Neural progenitor cell (in vitro differentiated cells): ENCODE measurements around the gene SMIM29. TPM values are rescaled to one million over a fixed set of nuclear protein-coding genes. Genes with fewer than 3 reads are reported as not detected.

Experiments
- DNase-seq: peaks from one replicate; pipeline ENCODE4 v3.0.0-alpha.2; 2016; ENCODE audit warnings: low spot score
- H2AFZ ChIP-seq: fragments of 200-600 bp; sonication (generic); replicated peaks from 2 replicates; pipeline ENCODE4 v1.6.1; 2016; ENCODE audit warnings: antibody characterized with exemption
- H3F3A ChIP-seq: fragments of 200-600 bp; sonication (generic); 2 replicates; pipeline ENCODE4 v1.6.1; 2016; ENCODE audit warnings: antibody characterized with exemption, low read depth
- H3K27ac ChIP-seq: fragments of 200-600 bp; sonication (generic); 2 replicates; pipeline ENCODE4 v1.5.1; 2016; ENCODE audit warnings: mild to moderate bottlenecking
- H3K27me3 ChIP-seq: fragments of 200-600 bp; sonication (generic); 2 replicates; pipeline ENCODE4 v1.6.1; 2016; ENCODE audit warnings: mild to moderate bottlenecking, moderate library complexity
- H3K36me3 ChIP-seq: fragments of 200-600 bp; sonication (generic); 2 replicates; pipeline ENCODE4 v1.5.1; 2016
- H3K4me1 ChIP-seq: fragments of 200-600 bp; sonication (generic); 2 replicates; pipeline ENCODE4 v1.6.1; 2016; ENCODE audit warnings: mixed run types
- H3K4me2 ChIP-seq: fragments of 200-600 bp; sonication (generic); 2 replicates; pipeline ENCODE4 v1.6.1; 2016
- H3K4me3 ChIP-seq: fragments of 200-600 bp; sonication (generic); 2 replicates; pipeline ENCODE4 v1.5.1; 2016
- H3K79me2 ChIP-seq: fragments of 200-600 bp; sonication (generic); 2 replicates; pipeline ENCODE4 v1.6.1; 2016; ENCODE audit warnings: low read depth
- H3K9ac ChIP-seq: fragments of 200-600 bp; sonication (generic); 2 replicates; pipeline ENCODE4 v1.6.1; 2016
- H3K9me3 ChIP-seq: fragments of 200-600 bp; sonication (generic); 2 replicates; pipeline ENCODE4 v1.5.1; 2016; ENCODE audit warnings: low read depth
- H4K20me1 ChIP-seq: fragments of 200-600 bp; sonication (generic); 2 replicates; pipeline ENCODE4 v1.6.1; 2016; ENCODE audit warnings: low read depth
- H3K27ac Mint-ChIP-seq: 3 replicates; pipeline ENCODE4 v1.8.0; 2021; ENCODE audit warnings: mixed read lengths
- H3K27me3 Mint-ChIP-seq: 2 replicates; pipeline ENCODE4 v1.8.0; 2022; ENCODE audit warnings: low read depth, mild to moderate bottlenecking, inconsistent platforms, moderate library complexity, mixed read lengths; ENCODE audit not compliant: insufficient read depth
- H3K36me3 Mint-ChIP-seq: 3 replicates; pipeline ENCODE4 v1.8.0; 2021; ENCODE audit warnings: mixed read lengths
- H3K4me1 Mint-ChIP-seq: 3 replicates; pipeline ENCODE4 v1.8.0; 2021; ENCODE audit warnings: mixed read lengths
- H3K4me3 Mint-ChIP-seq: 3 replicates; pipeline ENCODE4 v1.8.0; 2021; ENCODE audit warnings: mild to moderate bottlenecking, moderate library complexity, mixed read lengths
- H3K9me3 Mint-ChIP-seq: 3 replicates; pipeline ENCODE4 v1.8.0; 2020; ENCODE audit warnings: mixed read lengths
- EZH2 ChIP-seq: fragments of 200-600 bp; sonication (generic); IDR thresholded peaks from 2 replicates; pipeline ENCODE4 v1.6.1; 2017; ENCODE audit warnings: antibody characterized with exemption, mild to moderate bottlenecking, moderate library complexity
- EZH2phosphoT487 ChIP-seq: fragments of 200-600 bp; sonication (generic); IDR thresholded peaks from 2 replicates; pipeline ENCODE4 v1.6.1; 2017; ENCODE audit warnings: antibody characterized with exemption
- total RNA-seq: library from RNA; depleted of rRNA; stranded (reverse); fragments of >200 nt; gene quantifications from 2 replicates; pipeline ENCODE4 v1.2.3, GENCODE V29; 2015; ENCODE audit warnings: low replicate concordance
- TF ChIP-seq, protein P1 (sequence below): fragments of 200-600 bp; sonication (generic); IDR thresholded peaks from 2 replicates; pipeline ENCODE4 v1.5.1; 2017; ENCODE audit warnings: antibody characterized with exemption, mild to moderate bottlenecking

The SMIM29 gene
- total RNA-seq, 1 donor from 2014 or later, result 2.4 TPM

DNA sequence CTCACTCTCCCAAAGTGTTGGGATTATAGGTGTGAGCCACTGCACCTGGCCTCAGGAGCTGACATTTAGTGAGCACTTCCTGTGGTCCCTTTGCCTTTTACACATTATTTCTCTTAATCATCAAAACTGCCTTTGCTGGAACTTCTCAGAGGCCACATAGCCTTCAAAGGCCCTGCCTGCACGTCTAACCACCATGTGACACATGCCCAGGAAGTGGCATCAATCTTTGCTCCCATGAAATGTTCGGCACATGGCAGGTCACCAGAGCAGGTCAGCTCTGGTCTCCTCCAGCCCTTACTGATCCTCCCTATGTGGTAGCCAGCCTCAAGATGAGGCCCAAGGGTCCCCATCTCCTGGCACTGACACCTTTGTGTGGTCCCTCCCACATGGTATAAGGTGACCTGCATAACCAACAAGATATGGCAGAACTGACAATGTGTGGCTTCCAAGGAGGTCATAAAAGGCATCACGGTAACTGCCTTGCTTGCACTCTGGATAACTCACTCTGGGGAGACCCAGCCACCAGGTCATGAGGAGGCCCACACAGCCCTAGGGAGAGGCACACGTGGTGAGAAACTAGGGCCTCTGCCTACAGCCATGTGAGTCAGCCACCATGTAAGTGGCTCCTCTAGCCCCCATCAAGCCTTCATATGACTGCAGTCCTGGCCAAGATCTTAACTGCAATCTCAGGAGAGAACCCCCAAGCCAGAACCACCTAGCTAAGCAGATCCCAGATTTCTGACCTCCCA lies 40.9 kb downstream of the SMIM29 start:
- no peak overlapping the region for H3K27ac ChIP-seq
- H3K79me2 ChIP-seq, result no peaks in the 10 kb centered on the region
- no peak overlapping the region for H3K4me3 ChIP-seq
- no peaks in the 10 kb centered on the region for H3K36me3 ChIP-seq
- Mint-ChIP-seq H3K4me3 (no peak overlapping the region), H3K27ac (no peak overlapping the region), H3K9me3 (no peaks in the 10 kb centered on the region), H3K4me1 (peaks cover 9% of the 10 kb centered on the region), H3K27me3 (peaks cover 9% of the 10 kb centered on the region), H3K36me3 (no peaks in the 10 kb centered on the region)
- TF ChIP-seq EZH2phosphoT487, result no peak
- no peak for TF ChIP-seq EZH2
- TF ChIP-seq, protein P1, sequence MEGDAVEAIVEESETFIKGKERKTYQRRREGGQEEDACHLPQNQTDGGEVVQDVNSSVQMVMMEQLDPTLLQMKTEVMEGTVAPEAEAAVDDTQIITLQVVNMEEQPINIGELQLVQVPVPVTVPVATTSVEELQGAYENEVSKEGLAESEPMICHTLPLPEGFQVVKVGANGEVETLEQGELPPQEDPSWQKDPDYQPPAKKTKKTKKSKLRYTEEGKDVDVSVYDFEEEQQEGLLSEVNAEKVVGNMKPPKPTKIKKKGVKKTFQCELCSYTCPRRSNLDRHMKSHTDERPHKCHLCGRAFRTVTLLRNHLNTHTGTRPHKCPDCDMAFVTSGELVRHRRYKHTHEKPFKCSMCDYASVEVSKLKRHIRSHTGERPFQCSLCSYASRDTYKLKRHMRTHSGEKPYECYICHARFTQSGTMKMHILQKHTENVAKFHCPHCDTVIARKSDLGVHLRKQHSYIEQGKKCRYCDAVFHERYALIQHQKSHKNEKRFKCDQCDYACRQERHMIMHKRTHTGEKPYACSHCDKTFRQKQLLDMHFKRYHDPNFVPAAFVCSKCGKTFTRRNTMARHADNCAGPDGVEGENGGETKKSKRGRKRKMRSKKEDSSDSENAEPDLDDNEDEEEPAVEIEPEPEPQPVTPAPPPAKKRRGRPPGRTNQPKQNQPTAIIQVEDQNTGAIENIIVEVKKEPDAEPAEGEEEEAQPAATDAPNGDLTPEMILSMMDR, result no peak
- no peak overlapping the region for H3K9ac ChIP-seq
- H3F3A ChIP-seq, result no peaks in the 10 kb centered on the region
- H4K20me1 ChIP-seq, result no peaks in the 10 kb centered on the region
- no peaks in the 10 kb centered on the region for H3K9me3 ChIP-seq
- DNase-seq, result no peak
- no peaks in the 10 kb centered on the region for H3K27me3 ChIP-seq
- no peak overlapping the region for H2AFZ ChIP-seq
- no peak overlapping the region for H3K4me2 ChIP-seq
- H3K4me1 ChIP-seq, result no peaks in the 10 kb centered on the region

DNA sequence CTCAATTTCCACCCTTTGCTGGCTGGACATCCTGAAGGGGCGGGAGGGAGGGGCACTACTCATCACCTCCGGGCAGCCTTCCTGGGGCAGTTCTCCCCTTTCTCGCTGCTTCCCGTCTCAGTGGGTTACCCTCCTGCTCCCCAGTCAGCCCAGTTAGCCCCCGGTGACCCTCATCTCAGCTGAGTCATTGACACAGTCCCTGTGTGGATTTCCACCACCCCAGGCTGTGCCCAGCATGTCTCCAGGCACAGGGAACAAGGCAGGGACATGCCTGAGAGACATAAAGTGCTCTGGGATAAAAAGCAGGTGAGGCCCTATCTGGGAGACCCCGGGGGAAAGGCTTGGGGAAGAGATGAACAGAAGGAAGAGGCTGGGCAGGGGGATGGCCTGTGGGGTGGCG lies 42.1 kb downstream of the SMIM29 start:
- H2AFZ ChIP-seq, result no peak overlapping the region
- H3K9me3 Mint-ChIP-seq, result no peaks in the 10 kb centered on the region

GRCh38 chr6:34205916-34206315 lies 42.9 kb downstream of the SMIM29 start:
- no peak overlapping the region for H3K27ac ChIP-seq
- no peak overlapping the region for H2AFZ ChIP-seq
- H3K4me3 ChIP-seq, result no peak overlapping the region
- Mint-ChIP-seq H3K36me3 (no peaks in the 10 kb centered on the region), H3K4me3 (no peak overlapping the region), H3K27ac (no peak overlapping the region), H3K4me1 (peaks cover 13% of the 10 kb centered on the region), H3K27me3 (peaks cover 10% of the 10 kb centered on the region), H3K9me3 (no peaks in the 10 kb centered on the region)
- no peaks in the 10 kb centered on the region for H3K4me1 ChIP-seq
- no peaks in the 10 kb centered on the region for H3K9me3 ChIP-seq
- no peaks in the 10 kb centered on the region for H3K79me2 ChIP-seq
- no peak overlapping the region for H3K9ac ChIP-seq
- H3K4me2 ChIP-seq, result no peak overlapping the region
- no peaks in the 10 kb centered on the region for H4K20me1 ChIP-seq
- no peaks in the 10 kb centered on the region for H3K27me3 ChIP-seq
- TF ChIP-seq, protein P1, result no peak
- TF ChIP-seq EZH2phosphoT487 (no peak), EZH2 (no peak)
- no peaks in the 10 kb centered on the region for H3K36me3 ChIP-seq
- no peaks in the 10 kb centered on the region for H3F3A ChIP-seq
- no peak for DNase-seq

More for the DNA sequence above, 42.1 kb downstream of the SMIM29 start:
- H3K9me3 ChIP-seq, result no peaks in the 10 kb centered on the region
- Mint-ChIP-seq H3K36me3 (no peaks in the 10 kb centered on the region), H3K4me1 (peaks cover 12% of the 10 kb centered on the region), H3K27me3 (peaks cover 9% of the 10 kb centered on the region), H3K27ac (no peak overlapping the region), H3K4me3 (no peak overlapping the region)
- H3K79me2 ChIP-seq, result no peaks in the 10 kb centered on the region
- no peak overlapping the region for H3K27ac ChIP-seq
- H3K36me3 ChIP-seq, result no peaks in the 10 kb centered on the region
- no peaks in the 10 kb centered on the region for H3K27me3 ChIP-seq
- H4K20me1 ChIP-seq, result no peaks in the 10 kb centered on the region
- no peaks in the 10 kb centered on the region for H3F3A ChIP-seq
- DNase-seq, result no peak
- TF ChIP-seq EZH2phosphoT487 (no peak), EZH2 (no peak)
- TF ChIP-seq, protein P1, result no peak
- no peak overlapping the region for H3K4me3 ChIP-seq
- no peaks in the 10 kb centered on the region for H3K4me1 ChIP-seq
- H3K4me2 ChIP-seq, result no peak overlapping the region
- no peak overlapping the region for H3K9ac ChIP-seq
